Left lobe of liver (tissue), 2 donors: ENCODE results near the gene LSAMP. TPM values are rescaled to one million over a fixed set of nuclear protein-coding genes. Genes with fewer than 3 reads are reported as not detected.

Experiments used
- ATAC-seq: fragments of 200-7000 bp; cut with Tn5 transposase; one replicate; pipeline ENCODE4 v1.9.1; 2020; ENCODE audit warnings: mild to moderate bottlenecking, moderate library complexity
- DNase-seq: peaks from one replicate; pipeline ENCODE4 v3.0.0-alpha.2; 2020; ENCODE audit warnings: low spot score
- total RNA-seq: library from RNA; stranded (reverse); gene quantifications from one replicate; pipeline ENCODE4 v1.2.1, GENCODE V29; 2021
- donor health status: DM: no; HTN: no; CAD: no; lungs with moderate emphysema.
- donor health status: DM: no; HTN: yes; CAD: no.

LSAMP gene
- total RNA-seq, 1 donor from 2014 or later, result 0.28 TPM

GRCh38 chr3:116033516-116033915 lies 411.8 kb downstream of the LSAMP start:
- DNase-seq (no peak), ATAC-seq (no peak)

- ATAC-seq (no peak), DNase-seq (no peak)
Measured at GRCh38 chr3:116032176-116032575, 413.1 kb downstream of the LSAMP start.

- ATAC-seq, result no peak
- DNase-seq, result no peak
Measured at GRCh38 chr3:116030131-116030850, 415.0 kb downstream of the LSAMP start.

- no peak for ATAC-seq
- DNase-seq, result no peak
Measured at GRCh38 chr3:116029266-116029665, 416.0 kb downstream of the LSAMP start.

- ATAC-seq, result no peak
Measured at GRCh38 chr3:116028157-116028556, 417.1 kb downstream of the LSAMP start.

GRCh38 chr3:116020989-116021388 lies 424.3 kb downstream of the LSAMP start:
- ATAC-seq (no peak), DNase-seq (no peak)

More at GRCh38 chr3:116028157-116028556, 417.1 kb downstream of the LSAMP start:
- DNase-seq, result no peak

- DNase-seq, result no peak
- no peak for ATAC-seq
Measured at GRCh38 chr3:116020495-116020894, 424.8 kb downstream of the LSAMP start.

- no peak for ATAC-seq
Measured at GRCh38 chr3:116019254-116019763, 426.0 kb downstream of the LSAMP start.

GRCh38 chr3:116018646-116019045 lies 426.6 kb downstream of the LSAMP start:
- ATAC-seq (no peak), DNase-seq (no peak)

More at GRCh38 chr3:116019254-116019763, 426.0 kb downstream of the LSAMP start:
- DNase-seq, result no peak

- ATAC-seq, result no peak
- no peak for DNase-seq
Measured at GRCh38 chr3:116015931-116016330, 429.4 kb downstream of the LSAMP start.

GRCh38 chr3:116007000-116007399 lies 438.3 kb downstream of the LSAMP start:
- DNase-seq (no peak), ATAC-seq (no peak)

GRCh38 chr3:116005404-116005803 lies 439.9 kb downstream of the LSAMP start:
- DNase-seq (no peak), ATAC-seq (no peak)

GRCh38 chr3:116002235-116002634 lies 443.1 kb downstream of the LSAMP start:
- ATAC-seq, result no peak
- DNase-seq, result no peak

- DNase-seq, result no peak
- ATAC-seq, result no peak
Measured at GRCh38 chr3:116001151-116001621, 444.1 kb downstream of the LSAMP start.

- no peak for DNase-seq
- no peak for ATAC-seq
Measured at GRCh38 chr3:116000311-116000710, 445.0 kb downstream of the LSAMP start.

GRCh38 chr3:115999613-116000012 lies 445.7 kb downstream of the LSAMP start:
- ATAC-seq (no peak), DNase-seq (no peak)

GRCh38 chr3:115999001-115999585 lies 446.2 kb downstream of the LSAMP start:
- ATAC-seq, result no peak

GRCh38 chr3:115996420-115997108 lies 448.7 kb downstream of the LSAMP start:
- ATAC-seq (no peak), DNase-seq (no peak)

More at GRCh38 chr3:115999001-115999585, 446.2 kb downstream of the LSAMP start:
- no peak for DNase-seq

GRCh38 chr3:115990669-115991068 lies 454.6 kb downstream of the LSAMP start:
- ATAC-seq, result no peak
- no peak for DNase-seq

- ATAC-seq (no peak), DNase-seq (no peak)
Measured at GRCh38 chr3:115989684-115990421, 455.4 kb downstream of the LSAMP start.
